ENCODE data around the gene E2F1. TPM values are rescaled to one million over a fixed set of nuclear protein-coding genes. Genes with fewer than 3 reads are reported as not detected.
"Not testable (repeated sequence)": the region's sequence is repeated elsewhere in the genome, so short reads cannot be mapped to it uniquely, and the experiment has no call there.

E2F1 gene
- total RNA-seq, 1 experiment from 2014 or later: 28.7 TPM

- no peak for DNase-seq (ENCODE audit: low read depth)
Measured at GRCh38 chr20:33658929-33659328, 27.3 kb downstream of the E2F1 start.

GRCh38 chr20:33658510-33658909 is 27.7 kb downstream of the E2F1 start:
- no peak for DNase-seq (ENCODE audit: low read depth)

GRCh38 chr20:33657704-33658095 is 28.5 kb downstream of the E2F1 start:
- DNase-seq (ENCODE audit: low read depth): no peak

GRCh38 chr20:33656783-33657703 is 29.1 kb downstream of the E2F1 start:
- DNase-seq (ENCODE audit: low read depth): no peak

- DNase-seq (ENCODE audit: low read depth): no peak
Measured at GRCh38 chr20:33656010-33656782, 30.0 kb downstream of the E2F1 start.

- no peak for DNase-seq (ENCODE audit: low read depth)
Measured at GRCh38 chr20:33655164-33655563, 31.0 kb downstream of the E2F1 start.

- DNase-seq (ENCODE audit: low read depth): no peak
Measured at GRCh38 chr20:33654680-33655161, 31.5 kb downstream of the E2F1 start.

- DNase-seq (ENCODE audit: low read depth): no peak
Measured at GRCh38 chr20:33653900-33654596, 32.1 kb downstream of the E2F1 start.

GRCh38 chr20:33653218-33653899 is 32.8 kb downstream of the E2F1 start:
- peak; percentile 74 for DNase-seq (ENCODE audit: low read depth)

- peak; percentile 36 for DNase-seq (ENCODE audit: low read depth)
Measured at GRCh38 chr20:33651562-33652048, 34.6 kb downstream of the E2F1 start.

- no peak for DNase-seq (ENCODE audit: low read depth)
Measured at GRCh38 chr20:33650753-33651561, 35.2 kb downstream of the E2F1 start.

- DNase-seq (ENCODE audit: low read depth): no peak
Measured at GRCh38 chr20:33650111-33650752, 36.0 kb downstream of the E2F1 start.

GRCh38 chr20:33649201-33649681 is 36.9 kb downstream of the E2F1 start:
- no peak for DNase-seq (ENCODE audit: low read depth)

GRCh38 chr20:33648396-33649004 is 37.7 kb downstream of the E2F1 start:
- DNase-seq (ENCODE audit: low read depth): peak; percentile 30

GRCh38 chr20:33647603-33648395 is 38.4 kb downstream of the E2F1 start:
- DNase-seq (ENCODE audit: low read depth): peak; percentile 75

- DNase-seq (ENCODE audit: low read depth): not testable (repeated sequence)
Measured at GRCh38 chr20:33646959-33647602, 39.1 kb downstream of the E2F1 start.

GRCh38 chr20:33646191-33646590 is 40.0 kb downstream of the E2F1 start:
- no peak for DNase-seq (ENCODE audit: low read depth)

GRCh38 chr20:33645396-33645795 is 40.8 kb downstream of the E2F1 start:
- DNase-seq (ENCODE audit: low read depth): no peak

Data from RPMI7951 (cell line).